Astrocyte (in vitro differentiated cells and primary cell): Measurements from ENCODE around the gene PTPRT. TPM values are rescaled to one million over a fixed set of nuclear protein-coding genes. Genes with fewer than 3 reads are reported as not detected.

Source experiments
- DNase-seq: peaks from one replicate; pipeline ENCODE4 v3.0.0-alpha.2; 2010; ENCODE audit warnings: low read depth
- FAIRE-seq: peaks from 2 replicates; lab custom pipeline; 2011; peaks lifted over from hg19 to GRCh38; lab: Jason Lieb, UNC
- H2AFZ ChIP-seq: 2 replicates; pipeline ENCODE4 v1.6.0; 2012; ENCODE audit warnings: low read depth, low read length, inconsistent platforms
- H3K27ac ChIP-seq: 2 replicates; pipeline ENCODE4 v1.5.1; 2011; ENCODE audit warnings: low read depth, low read length, inconsistent platforms
- H3K27me3 ChIP-seq: 2 replicates; pipeline ENCODE4 v1.6.0; 2011; ENCODE audit warnings: low read length, inconsistent platforms; ENCODE audit not compliant: insufficient read depth
- H3K36me3 ChIP-seq: 2 replicates; pipeline ENCODE4 v1.5.1; 2011; ENCODE audit warnings: low read length, inconsistent platforms; ENCODE audit not compliant: insufficient read depth
- H3K4me1 ChIP-seq: 2 replicates; pipeline ENCODE4 v1.5.1; 2011; ENCODE audit warnings: low read length, inconsistent platforms; ENCODE audit not compliant: insufficient read depth
- H3K4me2 ChIP-seq: 2 replicates; pipeline ENCODE4 v1.6.0; 2012; ENCODE audit warnings: low read length, inconsistent platforms
- H3K4me3 ChIP-seq: 2 replicates; pipeline ENCODE4 v1.5.1; 2011; ENCODE audit warnings: low read depth, mild to moderate bottlenecking, low read length, inconsistent platforms; ENCODE audit not compliant: insufficient read depth
- H3K79me2 ChIP-seq: 2 replicates; pipeline ENCODE4 v1.6.0; 2012; ENCODE audit warnings: mild to moderate bottlenecking, low read length, inconsistent platforms; ENCODE audit not compliant: insufficient read depth
- H3K9ac ChIP-seq: 2 replicates; pipeline ENCODE4 v1.6.0; 2012; ENCODE audit warnings: mild to moderate bottlenecking, low read length, inconsistent platforms
- H3K9me3 ChIP-seq: 2 replicates; pipeline ENCODE4 v1.5.1; 2012; ENCODE audit warnings: low read depth, mild to moderate bottlenecking, low read length, inconsistent platforms; ENCODE audit not compliant: insufficient read depth
- H4K20me1 ChIP-seq: 2 replicates; pipeline ENCODE4 v1.6.0; 2012; ENCODE audit warnings: low read length, inconsistent platforms; ENCODE audit not compliant: insufficient read depth
- H3K27ac Mint-ChIP-seq: one replicate; pipeline ENCODE4 v1.8.0; 2021; ENCODE audit warnings: mild to moderate bottlenecking, mixed read lengths; ENCODE audit not compliant: unreplicated experiment
- H3K27me3 Mint-ChIP-seq: one replicate; pipeline ENCODE4 v1.8.0; 2021; ENCODE audit warnings: low read depth, mixed read lengths; ENCODE audit not compliant: unreplicated experiment
- H3K36me3 Mint-ChIP-seq: one replicate; pipeline ENCODE4 v1.8.0; 2021; ENCODE audit warnings: low read depth, mixed read lengths; ENCODE audit not compliant: unreplicated experiment
- H3K4me1 Mint-ChIP-seq: one replicate; pipeline ENCODE4 v1.8.0; 2021; ENCODE audit warnings: low read depth, mixed read lengths; ENCODE audit not compliant: unreplicated experiment
- H3K4me3 Mint-ChIP-seq: one replicate; pipeline ENCODE4 v1.8.0; 2021; ENCODE audit warnings: mild to moderate bottlenecking, moderate library complexity, mixed read lengths; ENCODE audit not compliant: unreplicated experiment
- H3K9me3 Mint-ChIP-seq: one replicate; pipeline ENCODE4 v1.8.0; 2021; ENCODE audit warnings: mild to moderate bottlenecking, mixed read lengths; ENCODE audit not compliant: unreplicated experiment
- CTCF ChIP-seq: IDR thresholded peaks from 2 replicates; pipeline ENCODE4 v1.5.1; 2011; ENCODE audit warnings: low read depth, mild to moderate bottlenecking, inconsistent platforms, low read length, moderate library complexity; ENCODE audit not compliant: insufficient read depth
- EZH2 ChIP-seq: IDR thresholded peaks from 2 replicates; pipeline ENCODE4 v1.6.1; 2012; ENCODE audit warnings: mild to moderate bottlenecking, low read length, inconsistent platforms; ENCODE audit not compliant: insufficient read depth
- total RNA-seq: library from RNA; stranded (reverse); gene quantifications from 2 replicates; pipeline ENCODE4 v1.2.1, GENCODE V29; 2021

Gene PTPRT
- total RNA-seq, 1 donor from 2014 or later, result 0.25 TPM

GRCh38 chr20:42319252-42320013 lies 870.3 kb downstream of the PTPRT start:
- H3K9ac ChIP-seq, result no peak overlapping the region
- H3K4me1 Mint-ChIP-seq, result no peaks in the 10 kb centered on the region
- peaks cover 3% of the 10 kb centered on the region for H3K9me3 Mint-ChIP-seq
- no peak overlapping the region for H3K27ac Mint-ChIP-seq
- no peaks in the 10 kb centered on the region for H3K4me1 ChIP-seq
- no peak overlapping the region for H2AFZ ChIP-seq
- H3K36me3 ChIP-seq, result no peaks in the 10 kb centered on the region
- DNase-seq (no peak), FAIRE-seq (no peak)
- no peaks in the 10 kb centered on the region for H3K79me2 ChIP-seq
- H3K9me3 ChIP-seq, result peaks cover 4% of the 10 kb centered on the region
- H3K4me2 ChIP-seq, result no peak overlapping the region
- no peak overlapping the region for H3K4me3 Mint-ChIP-seq
- TF ChIP-seq CTCF, result no peak
- no peak for TF ChIP-seq EZH2
- no peaks in the 10 kb centered on the region for H3K27me3 ChIP-seq
- no peak overlapping the region for H3K27ac ChIP-seq
- no peaks in the 10 kb centered on the region for H4K20me1 ChIP-seq
- no peaks in the 10 kb centered on the region for H3K36me3 Mint-ChIP-seq
- no peaks in the 10 kb centered on the region for H3K27me3 Mint-ChIP-seq
- no peak overlapping the region for H3K4me3 ChIP-seq

- Histone ChIP-seq H3K4me1 (no peaks in the 10 kb centered on the region), H3K27ac (no peak overlapping the region), H2AFZ (no peak overlapping the region), H3K79me2 (no peaks in the 10 kb centered on the region), H3K36me3 (no peaks in the 10 kb centered on the region), H3K4me2 (no peak overlapping the region), H3K9me3 (no peaks in the 10 kb centered on the region), H3K27me3 (no peaks in the 10 kb centered on the region), H4K20me1 (no peaks in the 10 kb centered on the region), H3K9ac (no peak overlapping the region), H3K4me3 (no peak overlapping the region)
- DNase-seq (no peak), FAIRE-seq (no peak)
- Mint-ChIP-seq H3K36me3 (no peaks in the 10 kb centered on the region), H3K9me3 (peaks cover 2% of the 10 kb centered on the region), H3K27me3 (no peaks in the 10 kb centered on the region), H3K27ac (no peak overlapping the region), H3K4me3 (no peak overlapping the region), H3K4me1 (no peaks in the 10 kb centered on the region)
- TF ChIP-seq CTCF, result no peak
- no peak for TF ChIP-seq EZH2
Observed at GRCh38 chr20:42313704-42314103, 876.0 kb downstream of the PTPRT start.

GRCh38 chr20:42309050-42309449 lies 880.7 kb downstream of the PTPRT start:
- H3K27me3 Mint-ChIP-seq, result no peaks in the 10 kb centered on the region
- no peak overlapping the region for H3K4me3 ChIP-seq
- FAIRE-seq, result no peak
- DNase-seq, result no peak
- no peaks in the 10 kb centered on the region for H3K4me1 ChIP-seq
- no peak overlapping the region for H3K27ac ChIP-seq
- no peak for TF ChIP-seq EZH2
- TF ChIP-seq CTCF, result no peak
- H3K27me3 ChIP-seq, result no peaks in the 10 kb centered on the region
- H3K4me2 ChIP-seq, result no peak overlapping the region
- H2AFZ ChIP-seq, result no peak overlapping the region
- no peak overlapping the region for H3K27ac Mint-ChIP-seq
- no peak overlapping the region for H3K9ac ChIP-seq
- H3K36me3 Mint-ChIP-seq, result no peaks in the 10 kb centered on the region
- H3K4me3 Mint-ChIP-seq, result no peak overlapping the region
- H3K4me1 Mint-ChIP-seq, result no peaks in the 10 kb centered on the region
- H4K20me1 ChIP-seq, result no peaks in the 10 kb centered on the region
- no peaks in the 10 kb centered on the region for H3K79me2 ChIP-seq
- peaks cover 5% of the 10 kb centered on the region for H3K9me3 Mint-ChIP-seq
- peaks cover 2% of the 10 kb centered on the region for H3K9me3 ChIP-seq
- no peaks in the 10 kb centered on the region for H3K36me3 ChIP-seq
